GM18858 (cell line): ENCODE results near the gene UBE2J2.

Experiments used
- ATAC-seq: cut with Tn5 transposase; IDR thresholded peaks from one replicate; pipeline ENCODE4 v1.9.1; 2021; ENCODE audit not compliant: unreplicated experiment

Gene UBE2J2

GRCh38 chr1:1296070-1297061 is 22.7 kb upstream of the UBE2J2 start:
- ATAC-seq: no peak

- ATAC-seq: no peak
Measured at GRCh38 chr1:1295154-1295923, 21.7 kb upstream of the UBE2J2 start.

DNA sequence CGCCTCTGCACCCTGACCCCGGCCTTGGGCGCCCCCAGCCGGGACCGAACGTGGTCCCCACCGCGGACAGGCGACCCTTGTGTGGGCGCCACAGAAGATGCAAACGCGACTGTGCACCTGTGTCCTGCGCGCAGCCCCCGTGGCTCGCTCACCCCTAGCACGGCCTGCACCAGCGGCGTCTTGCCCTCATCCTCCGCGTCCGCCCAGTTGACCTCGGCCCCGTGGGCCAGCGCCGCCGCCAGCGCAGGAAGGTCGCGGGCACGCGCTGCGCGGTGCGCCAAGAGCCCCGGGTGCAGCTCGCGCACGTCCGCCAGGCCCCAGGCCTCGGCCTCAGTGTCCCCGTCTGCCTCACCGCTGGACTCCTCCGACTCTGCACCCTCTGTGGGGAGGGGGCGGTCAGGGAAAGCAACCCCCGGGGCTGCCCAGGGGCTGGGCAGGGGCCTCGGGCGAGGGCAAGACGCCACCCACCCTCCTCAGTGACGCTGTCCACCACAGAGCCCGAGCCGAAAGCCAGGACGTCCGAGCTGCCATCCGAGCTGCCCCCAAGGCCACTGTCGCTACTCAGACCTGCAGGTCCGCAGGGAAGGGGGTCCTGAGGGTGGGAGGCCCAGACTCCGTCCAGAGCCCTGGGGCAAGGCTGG is 20.7 kb upstream of the UBE2J2 start:
- ATAC-seq: no peak

DNA sequence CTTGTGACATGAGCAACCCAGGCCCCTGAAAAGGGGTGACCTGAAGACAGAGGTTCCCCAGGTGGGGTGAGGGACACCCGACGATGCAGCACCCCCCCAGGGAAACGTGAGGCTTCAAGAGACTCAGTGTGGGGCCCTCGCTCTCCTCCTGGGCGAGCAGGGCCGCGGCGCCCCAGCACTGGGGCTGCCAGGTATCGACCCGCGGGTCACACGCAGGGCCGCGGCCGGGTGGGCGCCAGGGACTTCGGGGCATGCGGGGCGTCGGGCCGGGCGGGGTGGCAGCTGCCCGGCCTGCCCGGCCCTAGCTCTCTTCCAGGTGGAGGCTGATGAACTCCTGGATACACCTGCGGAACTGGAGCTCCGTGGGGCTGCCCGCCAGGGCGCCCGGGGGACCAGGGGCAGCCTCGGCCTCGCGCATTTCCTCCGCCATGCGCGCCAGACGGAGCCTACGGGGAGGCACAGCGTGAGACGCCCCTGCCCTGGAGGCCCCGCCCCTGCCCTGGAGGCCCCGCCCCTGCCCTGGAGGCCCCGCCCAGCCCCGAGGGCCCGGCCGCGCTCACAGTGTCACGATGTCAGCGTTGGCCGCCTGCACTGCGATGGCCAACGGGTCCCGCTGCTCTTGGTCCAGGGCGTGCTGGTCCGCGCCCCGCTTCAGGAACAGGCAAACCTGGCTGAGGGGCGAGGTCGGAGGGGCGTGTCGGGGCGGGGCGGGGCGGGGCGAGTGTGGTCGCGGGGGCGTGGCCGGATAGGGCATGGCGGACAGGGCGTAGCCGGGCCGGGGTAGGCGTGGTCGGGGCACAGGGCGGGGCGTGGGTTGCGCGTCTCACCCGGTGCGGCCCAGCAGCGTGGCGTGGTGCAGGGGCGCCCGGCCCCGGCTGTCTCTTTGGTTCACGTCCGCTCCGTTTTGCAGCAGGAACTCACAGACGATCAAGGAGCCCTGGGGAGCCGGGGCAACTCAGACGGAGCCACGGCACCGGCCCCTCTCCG is 19.9 kb upstream of the UBE2J2 start:
- ATAC-seq: no peak

GRCh38 chr1:1292851-1293250 is 19.2 kb upstream of the UBE2J2 start:
- ATAC-seq: no peak

DNA sequence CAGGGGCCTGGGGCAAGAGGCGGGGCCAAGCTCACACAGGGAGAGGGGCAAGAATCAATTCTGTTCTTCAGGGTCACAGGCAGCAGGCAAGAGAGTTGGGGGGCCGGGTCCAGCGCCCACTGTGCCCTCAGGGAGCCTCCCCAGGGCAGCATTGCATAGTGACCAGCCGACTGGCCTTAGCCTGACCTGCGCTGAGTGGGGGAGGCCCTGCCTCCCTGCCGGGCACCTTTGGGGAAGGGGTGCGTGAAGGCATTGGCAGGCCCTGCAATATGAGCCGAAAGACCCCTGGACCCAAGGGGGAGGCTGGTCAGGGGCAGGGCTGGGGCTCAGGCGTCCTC is 18.8 kb upstream of the UBE2J2 start:
- no peak for ATAC-seq

- ATAC-seq: no peak
Measured at GRCh38 chr1:1291548-1292441, 18.1 kb upstream of the UBE2J2 start.

DNA sequence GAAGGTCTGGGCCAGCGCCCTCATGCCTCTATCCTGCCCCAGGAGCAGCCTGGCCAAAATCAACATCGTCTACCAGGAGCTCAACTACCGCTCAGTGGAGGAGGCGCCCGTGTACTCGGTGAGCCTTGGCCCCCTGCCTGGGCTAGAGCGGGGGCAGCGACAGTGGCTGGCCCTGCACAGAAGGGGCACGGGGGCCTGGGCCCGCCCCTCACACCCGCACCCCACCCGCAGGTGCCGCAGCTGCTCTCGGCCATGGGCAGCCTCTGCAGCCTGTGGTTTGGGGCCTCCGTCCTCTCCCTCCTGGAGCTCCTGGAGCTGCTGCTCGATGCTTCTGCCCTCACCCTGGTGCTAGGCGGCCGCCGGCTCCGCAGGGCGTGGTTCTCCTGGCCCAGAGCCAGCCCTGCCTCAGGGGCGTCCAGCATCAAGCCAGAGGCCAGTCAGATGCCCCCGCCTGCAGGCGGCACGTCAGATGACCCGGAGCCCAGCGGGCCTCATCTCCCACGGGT is 17.4 kb upstream of the UBE2J2 start:
- ATAC-seq: no peak

DNA sequence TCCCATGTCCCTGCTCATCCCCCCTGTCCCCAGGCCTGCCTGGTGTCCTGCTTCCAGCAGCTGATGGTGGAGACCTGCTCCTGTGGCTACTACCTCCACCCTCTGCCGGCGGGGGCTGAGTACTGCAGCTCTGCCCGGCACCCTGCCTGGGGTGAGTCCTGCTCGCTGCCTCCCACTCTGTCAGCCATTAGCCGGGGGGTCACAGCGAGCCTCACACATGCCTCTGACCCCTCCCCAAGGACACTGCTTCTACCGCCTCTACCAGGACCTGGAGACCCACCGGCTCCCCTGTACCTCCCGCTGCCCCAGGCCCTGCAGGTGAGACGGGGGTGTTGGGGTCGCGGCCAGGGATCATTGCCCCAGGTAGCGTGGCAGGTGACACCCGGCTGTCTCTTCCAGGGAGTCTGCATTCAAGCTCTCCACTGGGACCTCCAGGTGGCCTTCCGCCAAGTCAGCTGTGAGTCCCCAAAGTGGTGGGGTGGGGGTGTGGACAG is 16.6 kb upstream of the UBE2J2 start:
- no peak for ATAC-seq

DNA sequence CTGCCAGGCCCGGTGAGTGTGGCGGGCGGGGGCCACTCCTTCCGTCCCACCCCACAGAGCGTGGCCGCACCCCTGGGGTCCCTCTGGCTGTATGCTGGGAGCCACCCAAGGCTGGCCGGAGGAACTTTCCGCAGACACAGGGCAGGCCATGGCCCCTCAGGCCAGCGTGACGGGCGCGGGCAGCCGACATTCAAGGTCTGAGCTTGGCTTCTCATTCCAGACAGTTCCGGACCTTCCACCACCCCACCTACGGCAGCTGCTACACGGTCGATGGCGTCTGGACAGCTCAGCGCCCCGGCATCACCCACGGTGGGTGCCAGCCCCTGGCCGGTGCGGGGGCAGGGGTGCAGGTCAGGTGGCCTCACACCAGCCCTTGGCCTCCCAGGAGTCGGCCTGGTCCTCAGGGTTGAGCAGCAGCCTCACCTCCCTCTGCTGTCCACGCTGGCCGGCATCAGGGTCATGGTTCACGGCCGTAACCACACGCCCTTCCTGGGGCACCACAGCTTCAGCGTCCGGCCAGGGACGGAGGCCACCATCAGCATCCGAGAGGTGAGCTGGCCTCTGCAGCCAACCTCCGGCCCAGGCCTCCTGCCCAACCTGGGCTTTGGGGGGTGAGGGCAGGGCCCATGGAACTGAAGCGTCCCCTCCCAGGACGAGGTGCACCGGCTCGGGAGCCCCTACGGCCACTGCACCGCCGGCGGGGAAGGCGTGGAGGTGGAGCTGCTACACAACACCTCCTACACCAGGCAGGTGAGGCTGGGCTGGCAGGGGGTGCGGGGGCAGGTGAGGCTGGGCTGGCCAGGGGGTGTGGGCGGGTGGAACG is 13.8 kb upstream of the UBE2J2 start:
- ATAC-seq: no peak

- no peak for ATAC-seq
Measured at GRCh38 chr1:1286313-1287261, 12.9 kb upstream of the UBE2J2 start.

DNA sequence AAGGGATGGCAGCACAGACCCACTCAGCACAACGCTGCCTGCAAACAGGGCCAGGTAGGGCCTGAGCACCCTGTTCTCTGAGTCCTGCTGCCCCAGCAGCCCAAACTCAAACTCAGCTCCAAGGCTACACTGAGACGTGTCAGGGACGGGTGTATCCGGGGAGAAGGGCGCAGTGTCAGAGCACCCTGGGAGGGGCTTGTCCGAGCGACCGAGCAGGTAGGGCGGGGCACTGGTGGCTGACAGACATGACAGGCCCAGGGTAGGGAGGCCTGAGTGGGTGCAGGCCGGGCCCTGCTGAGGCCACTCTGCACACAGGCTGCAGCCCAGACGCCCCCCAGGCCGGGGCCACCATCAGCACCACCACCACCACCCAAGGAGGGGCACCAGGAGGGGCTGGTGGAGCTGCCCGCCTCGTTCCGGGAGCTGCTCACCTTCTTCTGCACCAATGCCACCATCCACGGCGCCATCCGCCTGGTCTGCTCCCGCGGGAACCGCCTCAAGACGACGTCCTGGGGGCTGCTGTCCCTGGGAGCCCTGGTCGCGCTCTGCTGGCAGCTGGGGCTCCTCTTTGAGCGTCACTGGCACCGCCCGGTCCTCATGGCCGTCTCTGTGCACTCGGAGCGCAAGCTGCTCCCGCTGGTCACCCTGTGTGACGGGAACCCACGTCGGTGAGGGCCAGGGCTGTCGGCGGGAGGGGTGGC is 12.1 kb upstream of the UBE2J2 start:
- no peak for ATAC-seq

- no peak for ATAC-seq
Measured at GRCh38 chr1:1285102-1285571, 11.5 kb upstream of the UBE2J2 start.

DNA sequence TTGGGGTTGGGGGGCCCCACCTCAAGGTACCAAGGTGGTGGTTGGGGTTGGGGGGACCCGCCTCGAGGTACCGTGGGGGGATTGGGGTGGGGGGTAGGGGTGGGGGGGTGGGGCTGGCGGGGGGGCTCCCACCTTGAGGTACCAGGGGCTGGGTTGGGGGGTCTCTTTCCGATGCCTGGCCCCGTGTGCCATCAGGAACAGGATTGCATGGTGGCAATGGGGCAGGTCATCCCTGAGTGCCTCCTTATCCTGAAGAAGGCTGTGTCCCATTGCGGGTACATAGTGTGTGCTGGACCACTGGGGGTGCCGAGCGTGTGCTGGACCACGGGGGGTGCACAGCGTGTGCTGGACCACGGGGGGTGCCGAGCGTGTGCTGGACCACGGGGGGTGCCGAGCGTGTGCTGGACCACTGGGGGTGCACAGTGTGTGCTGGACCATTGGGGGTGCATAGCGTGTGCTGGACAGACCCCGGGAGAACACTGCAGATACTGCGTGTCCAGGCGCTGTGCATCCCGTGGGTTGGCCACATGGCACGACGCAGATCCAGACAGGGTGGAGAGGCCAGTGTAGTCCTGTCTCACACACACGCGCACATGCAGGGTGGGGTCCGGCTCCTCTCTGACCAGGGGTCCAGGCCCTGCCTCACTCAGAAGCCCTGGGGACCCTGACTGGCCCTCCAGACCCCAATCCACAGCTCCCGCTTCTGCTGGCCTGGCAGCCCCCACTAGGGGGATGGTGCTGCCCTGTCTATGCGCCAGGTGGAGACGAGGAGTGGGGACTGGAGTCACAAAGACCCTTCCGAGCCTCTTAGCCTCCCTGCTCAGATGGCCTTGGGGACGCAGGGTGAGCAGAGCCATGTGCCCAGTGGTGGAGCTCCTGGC is 10.8 kb upstream of the UBE2J2 start:
- no peak for ATAC-seq

- ATAC-seq: no peak
Measured at GRCh38 chr1:1283821-1284220, 10.2 kb upstream of the UBE2J2 start.
